NCI-H1105 treated with DMSO at 0.1 percent for 48 hours (cell line): ENCODE data around the gene ADAM22.

ENCODE experiments used
- DNase-seq: peaks from one replicate; lab custom pipeline; 2025; lab: John Stamatoyannopoulos, UW

ADAM22 gene

GRCh38 chr7:88042157-88042556, 108.1 kb downstream of the ADAM22 start:
- DNase-seq: no peak

GRCh38 chr7:88042803-88043202, 108.8 kb downstream of the ADAM22 start:
- DNase-seq: no peak

- no peak for DNase-seq
These were observed 110.0 kb downstream of the ADAM22 start for GRCh38 chr7:88044069-88044468.

DNA sequence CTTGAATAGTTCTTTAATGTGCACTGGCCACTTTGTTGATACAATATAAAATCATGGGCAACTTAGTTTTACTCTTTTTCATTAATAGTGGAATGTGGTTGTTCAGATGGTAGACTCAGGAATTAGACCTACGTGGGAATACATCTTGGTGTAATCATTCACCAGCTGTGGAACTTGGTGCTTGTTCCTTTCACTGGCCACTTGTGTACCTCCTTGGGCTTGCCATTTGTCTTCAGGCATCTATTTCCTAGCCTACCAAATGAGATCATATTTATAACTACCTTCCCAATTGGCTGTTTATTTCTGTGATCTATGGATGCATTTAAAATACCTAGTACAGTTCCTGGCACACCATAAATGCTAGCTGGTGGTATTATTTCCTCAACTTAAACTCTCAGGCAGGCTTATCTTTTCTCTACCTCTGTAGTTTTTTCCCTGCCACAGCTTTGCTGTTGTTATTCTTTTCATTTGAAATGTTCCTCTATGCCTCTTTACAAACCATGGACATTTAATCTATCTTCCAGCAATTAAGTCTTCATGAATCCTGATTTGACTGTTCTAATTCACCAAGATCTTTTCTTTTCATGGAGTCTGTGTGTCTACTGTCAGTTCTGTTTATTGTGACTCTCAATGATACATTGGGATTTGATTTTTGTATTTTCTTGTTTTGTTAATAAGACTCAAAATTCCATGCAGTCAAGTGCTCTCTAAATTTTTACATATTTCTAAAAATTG, 113.0 kb downstream of the ADAM22 start:
- no peak for DNase-seq

DNA sequence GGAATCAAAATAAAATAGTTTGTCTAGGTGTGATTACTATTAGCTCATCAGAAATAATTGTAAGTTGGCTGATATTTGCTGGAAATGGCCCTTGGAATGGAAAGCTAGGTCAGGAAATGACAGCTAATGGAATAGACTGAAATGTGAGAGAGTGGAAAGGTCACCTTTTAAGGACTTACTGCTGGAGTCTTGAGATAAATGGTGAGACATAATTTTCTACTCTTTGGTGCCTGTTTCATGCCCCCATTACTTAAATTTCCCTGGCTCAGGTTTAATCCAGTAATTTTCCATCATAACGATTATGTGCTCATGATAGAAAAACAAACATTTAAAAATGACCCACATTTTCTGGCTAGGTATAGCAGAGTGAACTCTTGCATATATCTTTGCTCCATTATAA, 123.6 kb downstream of the ADAM22 start:
- DNase-seq: peak; percentile 17

DNA sequence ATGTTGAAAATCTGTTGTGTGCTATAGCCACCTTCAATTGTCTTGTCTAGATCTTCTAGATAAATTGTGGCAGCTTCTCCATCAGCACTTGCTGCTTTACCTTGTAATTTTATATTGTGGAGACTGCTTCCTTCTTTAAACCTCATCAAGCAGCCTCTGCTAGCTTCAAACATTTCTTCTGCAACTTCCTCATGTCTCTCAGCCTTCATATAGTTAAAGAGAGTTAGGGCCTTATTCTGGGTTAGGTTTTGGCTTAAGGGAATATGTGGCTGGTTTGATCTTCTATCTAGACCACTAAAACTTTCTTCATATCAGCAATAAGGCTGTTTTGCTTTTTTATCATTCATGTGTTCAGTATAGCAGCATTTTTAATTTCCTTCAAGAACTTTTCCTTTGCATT, 128.2 kb downstream of the ADAM22 start:
- no peak for DNase-seq

DNA sequence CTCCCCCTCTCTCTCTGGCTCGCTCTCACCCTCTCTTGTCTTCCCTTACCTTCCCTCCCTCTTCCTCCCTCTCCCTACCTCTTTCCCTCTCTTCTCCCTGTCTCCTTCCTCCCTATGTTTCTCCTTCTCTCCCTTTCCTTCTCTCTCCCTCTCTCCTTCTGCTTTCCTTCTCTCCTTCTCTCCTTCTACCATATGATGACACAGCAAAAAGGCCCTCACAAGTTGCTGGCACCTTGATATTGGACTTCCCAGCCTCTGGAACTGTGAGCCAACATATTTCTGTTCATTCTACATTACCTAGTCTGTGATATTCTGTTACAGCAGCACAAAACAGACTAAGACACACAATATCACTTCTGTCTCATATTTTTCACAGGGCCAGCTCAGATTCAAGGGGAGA, 135.0 kb downstream of the ADAM22 start:
- no peak for DNase-seq

DNA sequence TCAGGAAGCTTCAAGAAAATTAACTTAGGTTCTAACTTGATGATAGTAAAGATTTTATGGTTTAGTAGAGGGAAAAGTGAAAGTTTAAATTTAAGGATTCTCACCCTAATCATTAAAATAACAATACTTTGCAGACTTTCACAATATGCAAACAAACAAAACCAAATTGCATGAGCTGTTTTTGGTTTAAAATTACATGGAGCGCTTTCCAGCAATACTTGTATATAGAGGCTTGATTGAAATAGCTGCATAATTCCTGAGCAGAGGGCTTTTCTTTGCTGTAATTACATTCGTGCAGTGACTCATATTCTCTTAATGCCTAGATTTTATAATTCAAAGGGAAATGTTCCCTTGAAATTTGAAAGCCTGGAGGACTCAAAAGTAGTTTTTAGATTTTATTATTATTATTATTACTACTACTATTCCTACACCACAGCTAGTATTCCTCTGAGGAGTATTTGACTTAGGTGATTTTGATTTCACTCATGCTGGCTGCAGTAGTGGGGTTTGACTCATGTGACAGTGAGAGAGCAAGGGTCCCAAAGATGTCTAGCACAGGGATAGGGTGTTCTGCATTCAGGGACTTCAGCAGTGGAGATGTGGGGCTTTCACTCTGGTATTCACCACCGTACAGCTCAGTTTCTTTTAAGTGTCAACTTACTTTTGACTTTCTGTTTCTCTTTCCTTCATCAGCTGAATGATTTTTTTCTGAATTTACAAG, 138.1 kb downstream of the ADAM22 start:
- peak; percentile 25 for DNase-seq

- DNase-seq: no peak
These were observed 138.6 kb downstream of the ADAM22 start for GRCh38 chr7:88072715-88073055.

DNA sequence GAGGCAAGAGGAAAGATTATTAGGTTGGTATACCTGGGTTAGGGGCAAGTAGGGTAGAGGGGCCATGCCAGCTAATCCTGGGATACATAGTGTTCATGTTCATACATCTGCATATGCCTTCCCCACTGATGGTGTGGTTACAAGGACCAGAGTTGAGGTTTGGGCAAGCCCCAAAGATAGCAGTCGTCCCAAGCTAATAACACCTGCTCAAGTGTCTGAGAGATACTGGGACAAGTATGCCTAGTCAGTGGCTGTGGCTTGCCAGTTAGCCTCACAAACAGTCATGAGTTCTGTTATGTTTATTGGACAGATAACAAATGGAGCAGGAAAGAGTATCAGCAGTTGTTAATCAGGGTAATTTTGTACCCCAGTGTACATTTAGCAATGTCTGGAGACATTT, 139.6 kb downstream of the ADAM22 start:
- no peak for DNase-seq

DNA sequence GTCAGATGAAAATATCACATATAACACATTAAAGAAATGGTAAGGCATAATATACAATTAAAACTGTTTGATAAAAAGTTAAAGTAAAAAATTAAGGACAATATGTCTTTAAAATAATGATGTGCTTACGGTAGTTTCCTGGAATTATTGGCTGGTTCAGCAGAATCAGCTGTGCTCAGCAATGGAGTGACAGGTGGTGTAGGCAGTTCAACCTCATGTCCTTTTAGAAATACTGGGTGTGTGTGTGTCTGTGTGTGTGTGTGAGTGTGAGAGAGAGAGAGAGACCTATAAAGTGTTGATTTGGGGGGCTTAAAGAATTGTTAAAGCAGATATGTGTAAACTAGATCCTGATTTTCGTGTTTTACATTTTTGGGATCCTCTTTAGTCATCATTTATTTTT, 141.2 kb downstream of the ADAM22 start:
- no peak for DNase-seq

DNA sequence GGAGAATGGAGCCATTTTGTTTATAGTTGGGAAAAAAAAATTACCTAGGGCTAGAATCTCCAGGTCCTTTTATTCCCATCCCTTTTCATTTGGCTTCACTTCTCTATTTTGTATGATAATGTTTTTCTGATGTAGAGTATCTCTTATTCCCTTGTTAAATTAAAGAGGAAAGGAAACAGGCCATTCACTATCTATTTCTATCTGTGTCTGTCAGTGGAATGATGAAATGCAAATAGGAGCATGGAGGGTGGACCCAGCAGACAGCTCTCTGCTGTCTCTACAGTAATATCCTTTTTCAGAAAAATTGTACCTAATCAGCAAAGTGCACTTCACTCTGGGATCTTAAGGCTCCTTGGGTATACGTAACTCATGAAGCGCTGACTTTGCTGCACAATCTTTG, 149.8 kb downstream of the ADAM22 start:
- DNase-seq: no peak

- no peak for DNase-seq
These were observed 155.5 kb downstream of the ADAM22 start for GRCh38 chr7:88089561-88089960.

DNA sequence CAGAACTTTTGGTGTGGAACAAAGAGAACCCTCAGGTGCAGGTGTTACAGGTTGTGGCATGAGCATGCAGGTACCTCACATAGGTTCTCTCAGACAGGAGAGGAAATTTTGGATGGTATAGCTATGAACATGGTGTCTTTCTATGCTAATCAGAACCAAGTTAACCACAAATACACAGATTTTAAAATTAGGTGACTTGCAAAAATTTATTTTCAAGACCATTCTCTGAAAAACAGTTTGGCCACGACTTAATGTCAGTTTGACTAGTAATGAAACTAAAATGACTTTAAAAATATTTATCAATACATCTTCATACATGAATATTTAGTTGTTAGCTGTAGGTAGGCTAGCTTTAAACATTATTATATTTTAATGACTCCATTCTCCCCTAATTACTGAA, 156.2 kb downstream of the ADAM22 start:
- DNase-seq: no peak

DNA sequence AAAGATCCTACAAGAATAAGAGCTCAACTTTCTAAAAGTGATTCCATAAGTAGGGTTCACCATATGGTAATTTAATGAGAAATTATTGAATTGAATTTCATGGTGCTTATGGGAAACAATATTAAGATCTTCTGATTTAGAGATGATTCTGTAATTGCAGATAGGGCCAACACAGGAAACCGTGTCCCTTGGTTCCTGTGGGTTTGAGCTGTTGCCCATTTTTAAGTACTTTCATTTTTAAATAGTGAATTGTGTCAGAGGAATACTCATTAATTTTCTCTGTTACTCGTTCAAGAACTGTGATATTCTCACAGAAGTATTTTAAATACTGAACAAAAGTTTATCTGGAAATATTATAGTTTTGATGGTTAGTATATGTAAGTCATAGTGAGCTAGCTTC, 156.6 kb downstream of the ADAM22 start:
- DNase-seq: no peak

DNA sequence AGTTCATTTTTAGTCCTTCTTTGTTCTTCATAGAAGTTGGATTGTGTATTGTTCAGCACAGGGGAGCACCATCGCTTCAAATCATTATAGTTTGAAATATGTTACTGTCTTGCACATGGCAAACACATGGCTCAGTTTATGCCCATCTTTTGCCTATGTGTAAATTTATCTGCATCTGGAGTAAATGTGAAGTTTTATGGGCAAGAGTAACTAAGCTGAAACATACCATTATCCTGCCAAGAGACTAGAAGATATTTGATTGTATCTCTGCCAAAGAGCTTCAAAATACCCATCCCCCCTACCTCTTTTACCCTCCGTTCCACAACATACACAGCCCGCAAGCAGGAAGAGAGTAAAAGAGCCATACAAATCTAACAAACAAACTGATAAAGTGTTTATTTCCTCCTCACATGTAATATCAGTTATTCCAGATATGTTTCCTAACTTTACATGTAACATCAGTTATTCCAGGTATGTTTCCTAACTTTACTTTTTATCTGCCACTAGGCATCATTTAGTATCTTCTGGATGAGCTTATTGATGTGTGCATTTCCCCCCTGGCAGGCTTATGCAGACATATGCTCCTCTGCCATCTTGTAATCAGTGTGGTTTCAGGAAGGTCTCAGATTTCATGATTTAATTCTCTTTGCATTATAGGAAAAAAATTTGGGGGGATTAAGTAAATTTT, 158.1 kb downstream of the ADAM22 start:
- no peak for DNase-seq

- peak; percentile 73 for DNase-seq
These were observed 158.6 kb downstream of the ADAM22 start for GRCh38 chr7:88092676-88092999.

- no peak for DNase-seq
These were observed 167.7 kb downstream of the ADAM22 start for GRCh38 chr7:88101769-88102168.

GRCh38 chr7:88102675-88103074, 168.6 kb downstream of the ADAM22 start:
- no peak for DNase-seq

DNA sequence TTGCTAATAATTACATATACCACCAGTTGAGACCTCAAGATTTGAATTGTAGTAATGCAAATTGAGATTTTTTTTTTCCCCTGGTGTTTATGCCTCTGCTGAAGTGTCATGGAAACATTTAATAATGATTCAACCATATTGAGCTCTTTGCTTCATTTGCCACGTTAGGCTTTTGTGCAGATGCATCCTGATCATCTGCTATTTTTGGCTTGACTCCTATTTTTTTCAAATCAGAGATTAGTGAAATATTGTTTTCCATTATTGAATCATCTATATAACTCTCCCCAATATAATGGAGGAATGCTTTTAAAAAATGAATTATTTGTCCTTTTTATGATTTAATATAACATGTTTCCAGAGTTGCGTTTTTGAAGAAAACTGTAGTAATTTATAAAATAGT, 170.7 kb downstream of the ADAM22 start:
- no peak for DNase-seq

GRCh38 chr7:88105231-88105630, 171.2 kb downstream of the ADAM22 start:
- no peak for DNase-seq

GRCh38 chr7:88106434-88106833, 172.4 kb downstream of the ADAM22 start:
- no peak for DNase-seq

DNA sequence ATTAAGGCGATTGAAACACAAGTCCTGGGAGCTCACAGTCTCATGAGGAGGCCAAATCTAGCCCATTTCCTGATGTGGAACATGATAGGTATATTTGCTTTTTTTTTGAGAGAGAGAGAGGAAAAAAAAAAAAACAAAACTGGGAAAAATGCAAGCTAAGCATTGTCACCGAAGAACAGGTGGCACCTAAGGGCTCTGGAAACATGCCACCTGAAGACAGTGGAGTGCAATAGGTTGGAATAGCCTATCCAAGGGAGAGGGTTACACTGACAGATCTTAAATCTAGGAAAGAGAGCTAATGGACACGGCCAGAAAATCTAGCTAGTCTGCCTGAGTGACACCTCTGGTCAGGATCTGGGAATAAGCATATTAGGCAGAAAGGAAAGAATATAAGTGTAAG, 175.6 kb downstream of the ADAM22 start:
- peak; percentile 85 for DNase-seq
